ENCODE data around the gene SH3GL2.

The SH3GL2 gene

GRCh38 chr9:17807613-17808282 is 228.9 kb downstream of the SH3GL2 start:
- TF ChIP-seq CTCF (IDR thresholded peaks at IDR 0.05; ENCODE audit: low read depth, low read length) = no peak

GRCh38 chr9:17810317-17810716 is 231.5 kb downstream of the SH3GL2 start:
- TF ChIP-seq CTCF (IDR thresholded peaks at IDR 0.05; ENCODE audit: low read depth, low read length) = no peak
- DNase-seq (ENCODE audit: low read depth, low spot score) = no peak
- H3K4me3 ChIP-seq (ENCODE audit: low read depth, low read length) = no peak overlapping the region
- in situ Hi-C loops (cut with HindIII; ENCODE audit: low sequenced_read_pairs) = no loop called here

More at GRCh38 chr9:17807613-17808282, 228.9 kb downstream of the SH3GL2 start:
- no peak overlapping the region for H3K4me3 ChIP-seq (ENCODE audit: low read depth, low read length)
- in situ Hi-C loops (cut with HindIII; ENCODE audit: low sequenced_read_pairs) = no loop called here
- DNase-seq (ENCODE audit: low read depth, low spot score) = no peak

GRCh38 chr9:17810728-17811571 is 232.1 kb downstream of the SH3GL2 start:
- peak; percentile 84 for TF ChIP-seq CTCF (IDR thresholded peaks at IDR 0.05; ENCODE audit: low read depth, low read length)
- in situ Hi-C loops (cut with HindIII; ENCODE audit: low sequenced_read_pairs) = no loop called here
- peak; percentile 55 for DNase-seq (ENCODE audit: low read depth, low spot score)
- H3K4me3 ChIP-seq (ENCODE audit: low read depth, low read length) = no peak overlapping the region

GRCh38 chr9:17813798-17814197 is 234.9 kb downstream of the SH3GL2 start:
- TF ChIP-seq CTCF (IDR thresholded peaks at IDR 0.05; ENCODE audit: low read depth, low read length) = no peak
- no peak overlapping the region for H3K4me3 ChIP-seq (ENCODE audit: low read depth, low read length)
- in situ Hi-C loops (cut with HindIII; ENCODE audit: low sequenced_read_pairs) = no loop called here
- no peak for DNase-seq (ENCODE audit: low read depth, low spot score)

GRCh38 chr9:17816431-17817027 is 237.7 kb downstream of the SH3GL2 start:
- no peak overlapping the region for H3K4me3 ChIP-seq (ENCODE audit: low read depth, low read length)
- no peak for TF ChIP-seq CTCF (IDR thresholded peaks at IDR 0.05; ENCODE audit: low read depth, low read length)
- in situ Hi-C loops (cut with HindIII; ENCODE audit: low sequenced_read_pairs) = no loop called here
- no peak for DNase-seq (ENCODE audit: low read depth, low spot score)

GRCh38 chr9:17824191-17824590 is 245.3 kb downstream of the SH3GL2 start:
- in situ Hi-C loops (cut with HindIII; ENCODE audit: low sequenced_read_pairs) = no loop called here
- TF ChIP-seq CTCF (IDR thresholded peaks at IDR 0.05; ENCODE audit: low read depth, low read length) = no peak
- DNase-seq (ENCODE audit: low read depth, low spot score) = no peak
- no peak overlapping the region for H3K4me3 ChIP-seq (ENCODE audit: low read depth, low read length)
